ENCODE results near the gene FZD1.

GRCh38 chr7:91233212-91233611 is 31.0 kb upstream of the FZD1 start:
- TF ChIP-seq, protein P1, sequence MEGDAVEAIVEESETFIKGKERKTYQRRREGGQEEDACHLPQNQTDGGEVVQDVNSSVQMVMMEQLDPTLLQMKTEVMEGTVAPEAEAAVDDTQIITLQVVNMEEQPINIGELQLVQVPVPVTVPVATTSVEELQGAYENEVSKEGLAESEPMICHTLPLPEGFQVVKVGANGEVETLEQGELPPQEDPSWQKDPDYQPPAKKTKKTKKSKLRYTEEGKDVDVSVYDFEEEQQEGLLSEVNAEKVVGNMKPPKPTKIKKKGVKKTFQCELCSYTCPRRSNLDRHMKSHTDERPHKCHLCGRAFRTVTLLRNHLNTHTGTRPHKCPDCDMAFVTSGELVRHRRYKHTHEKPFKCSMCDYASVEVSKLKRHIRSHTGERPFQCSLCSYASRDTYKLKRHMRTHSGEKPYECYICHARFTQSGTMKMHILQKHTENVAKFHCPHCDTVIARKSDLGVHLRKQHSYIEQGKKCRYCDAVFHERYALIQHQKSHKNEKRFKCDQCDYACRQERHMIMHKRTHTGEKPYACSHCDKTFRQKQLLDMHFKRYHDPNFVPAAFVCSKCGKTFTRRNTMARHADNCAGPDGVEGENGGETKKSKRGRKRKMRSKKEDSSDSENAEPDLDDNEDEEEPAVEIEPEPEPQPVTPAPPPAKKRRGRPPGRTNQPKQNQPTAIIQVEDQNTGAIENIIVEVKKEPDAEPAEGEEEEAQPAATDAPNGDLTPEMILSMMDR (IDR thresholded peaks at IDR 0.05; ENCODE audit: insufficient read depth, low read depth, low read length) = no peak
- no peak for TF ChIP-seq EZH2 (IDR thresholded peaks at IDR 0.05; ENCODE audit: insufficient read depth, low read length)

Measured in astrocyte (in vitro differentiated cells and primary cell).